Right ventricle myocardium superior (tissue), 1 donor: ENCODE data around the gene POLR1H. TPM values are rescaled to one million over a fixed set of nuclear protein-coding genes. Genes with fewer than 3 reads are reported as not detected.
A peak's percentile ranks its signal among the peaks of the same experiment; 100 is the strongest.

ENCODE experiments used
- ATAC-seq: fragments of 200-7000 bp; cut with Tn5 transposase; one replicate; pipeline ENCODE4 v1.9.1; 2020; ENCODE audit warnings: mild to moderate bottlenecking; ENCODE audit not compliant: poor library complexity
- DNase-seq: peaks from one replicate; pipeline ENCODE4 v3.0.0-alpha.2; 2020
- intact Hi-C: fragments of 100-400 bp; cut with DNase I; formaldehyde crosslinking; loops from one replicate; pipeline ENCODE4 v1.11.2; 2022
- total RNA-seq: library from RNA; stranded (reverse); fragmentation: NEBNext Ultra II Directional; extraction: Animal tissue kit (Norgen Biotek cat#: 25700); gene quantifications from one replicate; pipeline ENCODE4 v1.2.1, GENCODE V29; 2021
- donor health status: DM: no; HTN: yes; CAD: no; lungs with severe emphysema.

The POLR1H gene
- total RNA-seq, 1 donor from 2014 or later: 12.2 TPM

- intact Hi-C loops: no loop called here
- no peak for ATAC-seq
- DNase-seq: no peak
These were observed 7.4 kb upstream of the POLR1H start for GRCh38 chr6:30053682-30054081.

DNA sequence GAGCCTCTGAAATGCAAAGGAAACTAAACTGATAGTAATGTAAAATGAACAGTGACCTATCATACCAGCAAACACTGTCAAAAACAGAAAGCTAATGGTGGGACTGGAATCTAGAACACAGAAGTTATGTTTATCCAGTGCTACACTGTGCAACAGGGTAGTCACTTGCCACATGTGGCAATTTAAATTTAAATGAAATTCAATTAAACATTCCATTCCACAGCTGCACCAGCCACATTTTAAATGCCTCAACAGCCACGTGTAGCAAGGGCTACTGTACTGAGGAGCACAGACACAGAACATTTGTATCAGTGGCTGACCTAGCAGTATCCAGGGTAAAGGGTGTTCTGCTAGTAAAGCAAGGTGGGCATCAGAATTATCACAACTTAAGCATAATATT, 5.6 kb upstream of the POLR1H start:
- ATAC-seq (no peak), DNase-seq (no peak)
- intact Hi-C loops: no loop called here

- peak; percentile 54 for DNase-seq
- ATAC-seq: peak; percentile 24
- intact Hi-C loops: no loop called here
These were observed 416 bp upstream of the POLR1H start for GRCh38 chr6:30060606-30061091.

DNA sequence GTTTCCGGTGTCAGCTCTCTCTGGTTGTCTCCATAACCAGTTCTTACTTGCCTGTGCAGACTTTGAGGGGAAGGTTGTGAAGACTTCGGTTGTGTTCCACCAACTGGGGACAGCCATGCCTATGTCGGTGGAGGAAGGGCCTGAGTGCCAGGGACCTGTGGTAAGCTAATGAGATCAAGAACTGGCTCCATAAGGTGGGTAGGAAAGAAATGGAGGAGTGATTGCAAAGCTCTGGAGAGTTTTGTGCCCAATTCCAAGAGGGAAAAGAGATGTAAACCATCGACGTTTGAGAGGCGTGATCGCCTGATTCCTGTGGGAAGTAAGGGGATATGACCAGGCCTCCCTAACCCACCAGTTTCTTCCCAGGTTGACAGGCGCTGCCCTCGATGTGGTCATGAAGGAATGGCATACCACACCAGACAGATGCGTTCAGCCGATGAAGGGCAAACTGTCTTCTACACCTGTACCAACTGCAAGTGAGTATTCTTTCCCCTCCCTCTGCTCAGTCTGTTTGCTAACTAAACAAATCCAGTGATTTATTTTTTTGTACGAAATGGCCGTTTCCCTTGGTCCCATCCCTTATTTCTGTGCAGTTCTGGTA, 893 bp downstream of the POLR1H start:
- DNase-seq (no peak), ATAC-seq (peak; percentile 21)
- intact Hi-C loops: no loop called here

- ATAC-seq (no peak), DNase-seq (no peak)
- intact Hi-C loops: no loop called here
These were observed 1.6 kb downstream of the POLR1H start for GRCh38 chr6:30062471-30063178.

- intact Hi-C loops: no loop called here
- ATAC-seq (no peak), DNase-seq (no peak)
These were observed 2.2 kb downstream of the POLR1H start for GRCh38 chr6:30063315-30063714.

DNA sequence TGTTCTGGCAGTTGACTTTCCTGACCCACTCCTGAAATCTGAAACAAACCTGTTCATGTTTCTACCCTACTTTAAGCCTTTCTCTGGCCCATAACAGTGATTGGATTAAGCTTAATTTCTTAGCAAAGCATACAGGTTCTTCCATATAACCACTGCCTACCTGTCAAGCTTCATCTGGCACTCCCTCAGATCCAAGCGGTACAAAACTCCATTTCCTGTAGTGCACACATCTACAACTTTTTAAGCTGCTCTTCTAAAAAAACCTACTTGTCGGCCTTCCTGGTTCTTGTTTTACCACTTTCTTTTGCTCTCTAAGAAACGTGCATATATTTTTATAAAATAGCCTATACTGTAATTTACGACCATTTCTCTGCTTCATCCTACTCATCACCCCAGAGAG, 5.0 kb downstream of the POLR1H start:
- DNase-seq (no peak), ATAC-seq (no peak)
- intact Hi-C loops: no loop called here

- ATAC-seq (peak; percentile 98), DNase-seq (peak; percentile 98)
- intact Hi-C loops: no loop called here
These were observed 5.8 kb downstream of the POLR1H start, which contains the start of gene PPP1R11 for GRCh38 chr6:30066577-30067459. TSS of gene PPP1R11 (plus strand) at chr6:30067198. CDS start at chr6:30067411, 213 bp downstream.

DNA sequence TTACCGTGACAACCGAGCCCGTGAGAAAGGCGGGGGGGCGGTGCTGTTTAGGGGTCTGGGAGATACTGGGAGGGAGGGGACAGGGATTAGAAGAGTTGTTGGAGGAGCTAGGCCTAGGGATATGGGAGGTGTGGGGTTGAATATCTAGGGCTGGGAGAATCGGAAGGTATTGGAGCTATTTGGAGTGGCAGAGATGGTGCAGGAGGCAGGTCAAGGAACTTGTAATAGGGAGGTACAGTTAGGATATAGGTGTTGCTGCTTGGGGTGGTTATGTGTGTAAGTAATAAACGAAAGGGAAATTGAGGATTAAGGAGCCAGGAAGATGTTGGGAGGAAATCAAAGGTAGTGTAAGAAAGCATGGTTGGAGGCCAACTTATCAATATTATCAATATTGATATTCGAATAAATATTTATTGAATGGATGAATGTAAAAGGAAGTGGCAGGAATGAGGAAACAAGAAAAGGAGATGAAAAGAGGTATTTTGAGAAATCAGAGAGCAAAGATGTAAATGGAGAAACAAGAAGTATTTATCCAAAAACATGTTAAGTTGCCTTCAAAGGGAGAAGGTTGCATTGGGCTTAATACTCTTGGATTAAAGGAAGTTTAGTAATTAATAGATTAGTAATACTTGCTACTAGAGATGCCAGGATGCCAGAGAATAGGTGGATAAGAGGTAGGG, 6.5 kb downstream of the POLR1H start:
- DNase-seq: no peak
- intact Hi-C loops: no loop called here

DNA sequence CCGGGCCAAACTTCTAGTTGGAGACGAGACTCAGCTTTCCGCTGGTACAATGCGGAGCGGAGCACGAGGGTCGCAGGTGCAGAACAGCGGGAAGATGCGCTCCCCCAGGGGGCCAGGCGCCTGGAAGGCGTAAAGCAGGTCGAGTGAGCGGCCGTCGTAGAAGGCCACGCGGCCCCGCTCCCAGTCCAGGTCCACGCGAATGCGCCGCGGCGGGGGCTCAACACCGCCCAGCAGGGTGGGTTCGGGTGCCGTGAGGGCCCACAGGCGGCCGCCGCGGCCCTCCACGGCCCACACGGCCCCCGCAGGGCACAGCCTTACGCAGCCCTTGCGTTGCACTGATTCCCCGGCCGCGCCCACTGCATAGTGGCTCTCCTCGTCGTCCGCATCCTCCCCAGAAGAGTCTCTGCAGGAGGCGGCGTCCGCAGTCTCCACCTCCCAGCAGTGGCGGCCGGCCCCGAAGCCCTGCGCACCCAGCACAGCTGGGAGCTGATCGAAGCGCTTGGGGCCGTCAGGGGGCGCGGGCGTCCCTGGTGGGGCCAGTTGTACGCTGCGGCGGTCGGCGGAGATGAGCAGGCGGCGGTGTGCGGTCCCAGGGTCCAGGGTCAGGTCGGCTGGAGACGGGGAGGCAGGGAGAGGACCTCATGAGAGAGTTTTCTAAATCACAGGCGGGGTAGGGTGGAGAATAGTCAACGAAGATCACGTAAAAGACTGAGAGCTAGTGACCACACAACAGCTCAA, 10.2 kb downstream of the POLR1H start:
- no peak for ATAC-seq
- DNase-seq: peak; percentile 48
- intact Hi-C loops: no loop called here

More for the DNA sequence above, 6.5 kb downstream of the POLR1H start:
- no peak for ATAC-seq

- ATAC-seq (no peak), DNase-seq (no peak)
- intact Hi-C loops: no loop called here
These were observed 10.8 kb downstream of the POLR1H start for GRCh38 chr6:30071858-30072257.

DNA sequence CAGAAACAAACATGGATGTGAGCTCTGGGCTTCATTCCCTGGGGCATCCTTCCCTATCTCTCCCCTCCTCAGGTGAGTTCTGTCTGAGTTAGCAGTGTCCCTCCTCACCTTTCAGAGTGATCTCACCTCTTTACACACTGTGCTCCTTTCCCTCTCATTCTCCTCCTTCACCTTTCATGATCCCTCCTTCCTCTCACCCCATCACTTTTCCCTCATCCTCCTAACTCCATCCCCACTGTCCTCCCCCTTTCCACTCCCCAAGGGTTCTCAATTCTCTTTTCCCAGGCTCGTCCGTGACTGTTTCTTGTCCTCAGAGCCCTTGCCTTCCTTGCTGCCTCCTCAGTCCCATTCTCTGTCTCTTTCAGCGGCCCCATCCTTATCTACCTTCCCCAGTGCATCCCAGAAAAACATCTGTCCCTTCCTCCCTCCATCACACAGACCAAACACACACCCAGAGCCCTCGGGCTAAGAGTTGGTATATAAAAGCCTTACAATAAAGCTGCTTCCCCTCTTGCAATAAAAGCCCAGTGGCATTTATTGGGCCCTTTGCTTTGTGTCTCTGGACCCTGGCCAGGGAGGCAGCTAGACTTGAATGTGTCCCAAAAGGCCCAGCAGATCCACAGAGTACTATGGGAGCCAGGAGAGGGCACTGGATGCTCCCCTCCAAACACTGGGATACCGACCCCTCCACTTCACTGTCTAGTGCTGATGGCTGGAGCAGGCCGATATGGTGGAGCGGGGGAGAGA, 12.6 kb downstream of the POLR1H start:
- intact Hi-C loops: no loop called here

GRCh38 chr6:30074331-30075093, 13.4 kb downstream of the POLR1H start:
- ATAC-seq: no peak

More for the DNA sequence above, 12.6 kb downstream of the POLR1H start:
- DNase-seq (no peak), ATAC-seq (no peak)

DNA sequence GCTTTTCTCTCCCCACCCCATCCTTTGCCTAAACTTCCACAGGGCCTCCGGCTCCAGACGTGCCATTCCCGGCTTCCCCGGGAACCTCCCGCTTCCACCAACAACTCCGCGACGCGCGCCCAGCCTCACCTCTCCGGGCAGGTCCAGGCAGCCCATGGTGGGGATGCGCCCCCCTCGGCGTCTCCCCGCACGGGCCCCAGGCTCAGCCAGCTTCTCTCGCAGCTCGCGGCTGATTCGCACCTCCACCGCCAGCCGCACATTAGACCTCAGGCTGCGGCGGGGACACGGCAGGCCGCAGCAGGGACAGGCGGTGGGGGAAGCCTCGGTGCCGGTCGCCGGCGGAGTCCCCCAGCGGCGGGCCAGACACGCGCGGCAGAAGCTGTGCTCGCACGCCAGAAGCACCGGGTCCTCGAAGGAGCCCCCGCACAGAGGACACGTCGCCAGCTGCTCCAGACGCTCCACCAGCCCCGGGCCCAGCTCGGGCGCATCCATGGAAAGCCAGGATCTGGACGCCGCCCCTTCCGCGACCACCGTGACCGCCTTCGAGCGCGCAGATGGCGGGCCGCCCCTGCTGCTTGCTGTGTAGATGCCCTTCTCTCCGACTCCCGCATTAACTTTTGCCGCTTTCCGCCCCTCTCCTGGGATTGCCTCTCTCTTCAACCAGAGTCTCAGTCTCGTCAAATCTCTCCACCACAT, 14.2 kb downstream of the POLR1H start, which contains the start of gene RNF39:
Gene RNF39, minus strand, starts transcription at position 676 of the 696 bp plus-strand sequence. Its CDS starts 184 bp downstream, at position 492.
- ATAC-seq (no peak), DNase-seq (no peak)
- intact Hi-C loops: no loop called here

More at GRCh38 chr6:30074331-30075093, 13.4 kb downstream of the POLR1H start:
- DNase-seq: no peak
- intact Hi-C loops: no loop called here

DNA sequence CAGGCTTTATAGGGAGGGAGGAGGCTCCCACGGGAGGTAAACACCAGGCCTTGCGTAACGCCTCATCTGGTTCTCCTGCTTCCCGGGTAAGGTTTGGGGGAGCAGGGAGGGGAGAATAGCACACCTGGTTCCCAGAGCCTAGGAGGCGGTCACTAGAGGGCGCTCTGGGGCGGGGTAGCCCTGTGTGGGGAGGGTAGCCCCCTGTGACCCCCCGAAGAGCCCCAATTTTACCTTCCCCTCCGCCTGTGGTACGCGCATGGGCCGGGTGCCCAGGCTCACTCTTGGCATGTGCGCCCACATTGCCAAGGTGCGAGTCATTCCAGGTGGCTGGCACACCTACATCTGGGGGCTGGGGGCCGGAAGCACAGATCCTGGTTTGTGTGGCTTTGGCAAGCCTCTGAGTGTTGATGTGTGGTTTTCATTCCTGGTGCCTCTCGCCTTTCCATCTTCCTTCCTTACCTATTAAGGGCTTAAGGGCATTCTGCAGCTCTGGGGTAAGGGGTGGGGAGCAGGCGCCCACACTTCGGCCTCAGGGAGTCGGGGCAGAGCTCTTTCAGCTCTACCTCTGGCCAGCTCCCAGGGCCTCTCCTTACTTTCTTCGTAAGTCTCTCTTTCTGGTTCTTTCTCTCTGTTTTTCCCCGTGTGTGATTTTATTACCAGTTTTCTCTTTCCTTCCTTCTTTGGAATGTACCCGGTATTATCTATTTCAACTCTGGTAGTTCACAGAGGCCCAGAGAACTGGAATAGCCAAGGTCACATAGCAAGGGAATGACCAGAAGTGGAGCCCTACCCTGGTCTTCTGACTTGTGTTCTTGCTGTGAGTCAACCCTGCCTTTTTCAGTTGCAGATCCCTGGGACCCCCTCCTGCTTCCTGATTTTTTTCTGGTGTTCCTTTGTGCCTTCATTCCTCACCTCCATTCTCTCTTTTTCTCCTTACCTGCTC, 15.0 kb downstream of the POLR1H start:
- DNase-seq (no peak), ATAC-seq (no peak)
- intact Hi-C loops: no loop called here
